Measurements from ENCODE around the gene ZNF37A.
A peak's percentile ranks its signal among the peaks of the same experiment; 100 is the strongest.
"Not testable (repeated sequence)": the region's sequence is repeated elsewhere in the genome, so short reads cannot be mapped to it uniquely, and the experiment has no call there.

Gene ZNF37A

DNA sequence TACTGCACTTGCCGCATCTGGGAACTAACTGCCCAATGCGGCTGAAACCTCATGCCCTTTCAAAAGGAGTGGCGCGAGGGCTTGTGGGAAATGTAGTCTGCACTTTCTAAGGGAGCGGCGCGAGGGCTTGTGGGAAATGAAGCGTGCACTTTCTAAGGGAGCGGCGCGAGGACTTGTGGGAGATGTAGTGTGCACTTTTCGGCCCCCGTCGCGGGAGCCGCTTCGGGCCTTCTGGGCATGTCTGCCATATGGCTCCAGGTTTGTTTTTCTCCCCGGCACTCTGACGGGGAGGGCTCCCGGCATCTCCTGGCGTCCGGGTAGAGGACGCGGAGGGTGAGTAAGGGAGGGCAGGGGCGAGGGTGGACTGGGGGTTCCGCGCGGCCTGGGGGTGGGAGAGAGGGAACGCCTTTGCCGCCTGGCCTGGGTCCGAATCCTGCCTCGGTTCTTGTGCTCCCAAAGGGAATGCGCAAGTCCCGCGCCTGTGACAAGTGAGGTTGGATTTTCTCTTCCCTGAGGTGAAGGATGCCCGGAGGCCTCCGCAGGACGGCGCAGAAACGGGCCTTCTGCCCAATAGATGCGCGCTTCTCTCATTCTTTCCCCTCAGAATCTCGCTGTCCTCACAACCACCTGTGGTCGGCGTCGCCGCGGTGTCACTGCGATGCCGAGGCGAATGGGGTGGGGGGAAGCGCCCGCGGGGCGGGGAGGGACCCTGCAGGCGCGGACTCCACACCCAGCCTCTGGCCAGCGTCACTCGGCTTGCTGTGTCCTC is at the start of gene ZNF37A:
TSS of gene ZNF37A (plus strand) at position 180 of the 769 bp plus-strand sequence. CDS start 2,281 bp downstream, outside the sequence.
- peak; percentile 94 for DNase-seq

DNA sequence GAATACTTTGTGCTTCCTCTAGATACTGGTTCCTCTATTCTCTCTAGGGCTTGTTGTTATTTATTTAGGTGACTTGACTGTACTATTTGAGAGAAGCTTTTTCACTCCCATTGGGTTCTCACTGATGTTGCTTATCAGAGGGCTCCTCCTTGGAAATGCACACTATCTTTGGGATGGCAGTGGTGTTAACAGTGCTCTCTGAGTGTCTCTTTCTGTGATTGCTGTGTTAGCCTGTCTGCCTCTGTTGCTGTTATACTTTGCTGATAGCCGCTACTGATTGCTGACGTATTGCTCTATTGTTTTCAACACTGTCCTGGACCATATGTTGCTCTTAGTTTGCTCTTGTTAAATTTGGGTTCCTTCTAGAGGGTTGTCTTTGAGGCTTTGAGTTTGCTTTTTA is 49.0 kb upstream of the ZNF37A start:
- no peak for DNase-seq

DNA sequence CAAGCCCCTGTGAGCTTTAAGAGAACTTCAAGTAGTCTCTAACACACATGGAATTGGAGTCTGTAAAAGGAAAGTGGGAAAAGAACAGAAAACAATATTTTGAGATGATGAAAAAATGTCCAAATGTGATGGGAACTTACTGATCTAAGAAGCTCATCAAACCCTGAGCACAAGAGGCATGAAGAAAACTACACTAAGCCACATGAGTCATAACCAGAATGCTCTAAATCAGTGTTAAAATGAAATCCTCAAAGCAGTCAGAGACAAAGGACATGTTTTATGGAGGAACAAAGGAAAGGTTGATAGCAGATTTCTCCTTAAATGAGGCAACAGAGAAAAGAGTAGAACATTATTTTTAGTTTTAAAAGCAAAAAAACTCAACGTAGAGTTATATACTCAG is 46.5 kb upstream of the ZNF37A start:
- no peak for DNase-seq

DNA sequence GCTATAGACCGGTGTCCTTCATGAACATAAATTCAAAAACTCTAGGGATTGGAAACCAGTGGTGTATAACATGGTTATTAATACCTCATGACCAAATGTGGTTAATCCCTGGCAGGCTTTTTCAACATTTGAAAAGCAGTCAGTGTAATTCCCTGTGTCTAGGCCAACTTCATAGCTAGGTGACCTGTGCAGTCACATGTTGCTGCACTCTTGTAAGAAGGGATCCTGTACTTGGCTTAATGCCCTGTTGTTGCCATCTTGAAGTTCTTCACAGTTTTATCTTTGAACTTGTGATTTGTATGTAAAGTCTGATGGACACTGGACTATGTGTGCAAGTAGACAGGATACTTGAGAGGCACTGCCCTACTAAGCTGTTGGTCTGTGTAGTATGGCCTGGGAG is 43.9 kb upstream of the ZNF37A start:
- no peak for DNase-seq

DNA sequence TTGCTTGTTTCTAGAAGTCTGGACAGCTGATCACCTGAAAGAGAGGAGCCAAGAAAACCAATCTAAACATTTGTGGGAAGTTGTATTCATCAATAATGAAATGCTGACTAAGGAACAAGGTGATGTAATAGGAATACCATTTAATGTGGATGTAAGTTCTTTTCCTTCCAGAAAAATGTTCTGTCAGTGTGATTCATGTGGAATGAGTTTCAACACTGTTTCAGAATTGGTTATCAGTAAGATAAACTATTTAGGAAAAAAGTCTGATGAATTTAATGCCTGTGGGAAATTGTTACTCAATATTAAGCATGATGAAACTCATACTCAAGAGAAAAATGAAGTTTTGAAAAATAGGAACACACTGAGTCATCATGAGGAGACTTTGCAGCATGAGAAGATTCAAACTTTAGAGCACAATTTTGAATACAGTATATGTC is 39.8 kb upstream of the ZNF37A start:
- DNase-seq, result no peak

DNA sequence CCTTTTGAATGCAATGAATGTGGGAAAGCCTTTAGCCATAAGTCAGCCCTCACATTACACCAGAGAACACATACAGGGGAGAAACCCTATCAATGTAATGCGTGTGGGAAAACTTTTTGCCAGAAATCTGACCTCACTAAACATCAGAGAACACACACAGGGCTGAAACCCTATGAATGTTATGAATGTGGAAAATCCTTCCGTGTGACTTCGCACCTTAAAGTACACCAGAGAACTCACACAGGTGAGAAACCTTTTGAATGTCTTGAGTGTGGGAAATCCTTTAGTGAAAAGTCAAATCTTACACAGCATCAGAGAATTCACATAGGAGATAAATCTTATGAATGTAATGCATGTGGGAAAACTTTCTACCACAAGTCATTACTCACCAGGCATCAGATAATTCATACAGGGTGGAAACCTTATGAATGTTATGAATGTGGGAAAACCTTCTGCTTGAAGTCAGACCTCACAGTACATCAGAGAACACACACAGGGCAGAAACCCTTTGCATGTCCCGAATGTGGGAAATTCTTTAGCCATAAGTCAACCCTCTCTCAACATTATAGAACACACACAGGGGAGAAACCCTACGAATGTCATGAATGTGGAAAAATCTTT is 38.8 kb upstream of the ZNF37A start:
- not testable (repeated sequence) for DNase-seq

DNA sequence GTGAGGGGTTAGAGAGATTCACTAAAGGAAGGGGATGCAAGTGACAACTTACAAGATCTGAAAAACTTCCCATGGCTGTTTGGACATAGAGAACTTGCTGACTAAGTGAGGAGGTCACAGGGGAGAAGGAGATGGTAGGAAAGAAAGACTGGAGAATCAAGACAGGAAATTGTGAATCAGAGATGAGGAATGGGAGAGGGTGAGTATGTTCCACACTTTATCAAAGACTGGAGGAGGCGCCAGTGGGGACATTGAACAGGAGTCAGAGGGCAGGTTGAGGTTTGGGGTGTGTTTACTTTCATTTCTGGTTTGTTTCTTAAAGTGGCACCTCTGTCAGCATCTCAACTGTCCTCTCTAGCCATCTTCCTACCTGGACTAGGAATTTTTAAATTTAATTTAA is 24.5 kb upstream of the ZNF37A start:
- not testable (repeated sequence) for DNase-seq

DNA sequence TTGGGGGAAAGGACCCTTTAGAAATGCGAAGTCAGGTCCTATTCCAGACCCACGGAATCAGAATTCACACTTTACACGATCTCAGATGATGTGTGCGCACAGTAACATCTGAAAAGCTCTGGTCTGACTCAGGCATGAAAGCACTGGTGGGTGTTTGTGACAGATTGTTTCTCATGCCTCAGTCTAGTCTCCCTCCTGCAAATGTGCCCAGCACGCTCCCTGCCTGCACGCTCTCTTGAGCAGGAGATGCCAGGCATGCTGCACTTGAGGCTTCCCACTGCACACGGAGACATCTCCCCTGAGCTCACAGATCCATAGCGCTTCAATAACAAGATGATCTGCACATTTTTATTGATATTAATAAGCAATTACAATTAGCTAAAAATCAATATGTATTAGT is 23.6 kb upstream of the ZNF37A start:
- DNase-seq, result no peak

DNA sequence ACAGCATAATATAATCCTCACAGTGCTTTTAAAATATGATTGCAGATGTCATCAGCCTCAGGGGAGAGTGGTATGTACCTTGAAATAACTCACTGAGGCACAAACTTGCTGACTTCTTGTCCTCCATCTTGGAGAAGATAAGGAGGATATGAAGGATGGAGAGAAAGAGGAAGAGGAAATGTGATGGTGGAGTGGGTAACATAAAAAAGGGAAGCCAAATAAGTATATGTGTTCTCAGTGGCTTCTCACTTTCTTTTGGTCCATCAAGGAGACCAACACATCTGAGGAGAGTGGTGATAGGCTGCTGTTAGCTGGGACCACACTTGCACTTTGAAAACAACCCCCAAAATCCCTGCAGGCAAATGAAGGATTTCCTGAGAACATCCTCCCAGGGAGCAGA is 21.6 kb upstream of the ZNF37A start:
- no peak for DNase-seq

DNA sequence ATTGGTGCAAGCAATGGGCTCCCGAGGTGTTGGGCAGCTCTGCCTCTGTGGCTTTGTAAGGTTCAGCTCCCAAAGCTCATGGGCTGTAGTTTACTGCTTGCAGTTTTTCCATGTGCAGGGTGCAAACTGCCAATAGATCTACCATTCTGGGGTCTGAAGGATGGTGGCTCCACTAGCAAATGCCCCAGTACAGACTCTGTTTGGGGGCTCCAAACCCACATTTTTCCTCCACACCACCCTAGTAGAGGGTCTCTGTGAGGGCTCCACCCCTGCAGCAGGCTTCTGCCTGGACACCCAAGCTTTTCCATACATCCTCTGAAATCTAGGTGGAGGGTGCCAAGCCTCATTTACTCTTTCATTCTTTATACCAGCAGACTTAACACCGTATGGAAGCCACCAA is 17.4 kb upstream of the ZNF37A start:
- DNase-seq, result no peak

DNA sequence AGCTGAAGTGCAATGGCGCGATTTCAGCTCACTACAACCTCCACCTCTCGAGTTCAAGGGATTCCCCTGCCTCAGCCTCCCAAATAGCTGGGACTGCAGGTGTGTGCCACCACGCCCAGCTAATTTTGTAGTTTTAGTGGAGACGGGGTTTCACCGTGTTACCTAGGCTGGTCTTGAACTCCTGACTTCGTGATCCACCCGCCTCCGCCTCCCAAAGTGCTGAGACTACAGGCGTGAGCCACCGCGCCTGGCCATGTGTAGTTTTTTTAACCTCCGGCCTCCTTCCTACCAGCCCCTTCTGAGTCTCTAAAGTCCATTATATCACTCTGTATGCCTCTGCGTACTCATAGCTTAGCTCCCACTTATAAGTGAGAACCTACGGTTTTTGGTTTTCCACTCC is 819 bp upstream of the ZNF37A start:
- DNase-seq, result not testable (repeated sequence)

DNA sequence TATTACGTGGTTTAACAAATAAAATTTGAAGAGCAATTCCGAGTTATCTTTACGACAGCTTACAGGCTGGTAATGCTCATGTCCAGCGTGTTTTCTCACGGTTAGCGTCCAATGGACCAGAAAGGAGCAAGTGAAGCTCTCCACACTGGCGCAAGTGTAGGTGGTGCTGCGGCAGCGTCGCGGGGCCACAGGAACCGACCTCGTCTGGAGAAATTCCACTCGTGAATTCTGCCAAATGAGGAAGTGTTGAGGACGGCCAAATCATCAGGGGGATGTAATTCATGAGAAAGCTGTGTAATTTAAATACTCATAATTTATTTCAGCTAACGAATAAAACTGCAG is 350 bp upstream of the ZNF37A start:
- no peak for DNase-seq

DNA sequence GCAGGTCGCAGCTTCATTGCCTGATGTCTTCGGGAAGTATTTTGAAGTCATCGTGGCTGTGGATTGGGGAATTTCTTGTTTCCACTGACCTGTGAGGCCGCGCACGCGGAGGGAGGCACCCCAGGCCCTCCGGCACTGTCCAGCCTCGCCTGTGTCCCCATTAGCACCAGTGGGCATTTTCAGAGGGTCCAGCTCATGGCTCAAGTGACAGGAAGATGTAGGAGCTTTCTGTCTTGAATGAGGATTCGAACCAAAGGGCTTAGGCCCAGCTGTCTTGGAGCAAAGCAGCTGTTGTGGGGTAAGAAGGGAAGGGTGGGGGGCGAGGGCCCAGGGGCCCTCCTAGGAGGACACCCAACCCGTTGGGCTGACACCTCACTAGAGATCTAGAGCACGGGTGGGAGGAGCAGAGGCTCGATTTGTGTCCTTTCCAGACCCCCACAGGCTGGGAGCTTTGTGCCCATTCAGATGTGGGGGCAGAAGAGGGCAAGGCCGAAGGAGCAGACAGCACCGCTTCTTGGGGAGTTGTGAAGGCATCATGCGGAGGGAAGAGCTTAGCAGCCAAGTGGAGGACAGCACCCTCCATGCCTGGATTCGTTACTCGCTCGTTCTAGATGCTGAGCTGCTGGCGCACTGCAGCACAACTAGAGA is 914 bp downstream of the ZNF37A start:
- no peak for DNase-seq

DNA sequence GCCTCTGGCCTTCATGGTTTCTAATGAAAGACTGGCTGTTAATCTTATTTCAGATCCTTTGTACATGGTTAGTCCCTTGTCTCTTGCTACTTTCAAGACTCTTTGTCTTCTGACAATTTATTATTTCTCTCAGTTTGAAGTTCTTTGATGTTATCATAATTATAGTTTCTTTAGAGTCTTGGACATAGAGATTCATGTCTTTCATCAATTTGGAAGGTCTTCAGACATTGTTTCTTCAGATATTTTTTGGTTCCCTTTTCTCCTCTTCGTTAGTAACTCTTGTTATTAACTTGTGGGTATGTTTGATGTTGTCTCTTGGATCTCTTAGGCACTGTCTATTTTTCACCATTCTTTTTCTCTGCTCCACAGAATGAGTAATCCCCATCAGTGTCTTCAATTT is 8.7 kb downstream of the ZNF37A start:
- DNase-seq, result no peak

DNA sequence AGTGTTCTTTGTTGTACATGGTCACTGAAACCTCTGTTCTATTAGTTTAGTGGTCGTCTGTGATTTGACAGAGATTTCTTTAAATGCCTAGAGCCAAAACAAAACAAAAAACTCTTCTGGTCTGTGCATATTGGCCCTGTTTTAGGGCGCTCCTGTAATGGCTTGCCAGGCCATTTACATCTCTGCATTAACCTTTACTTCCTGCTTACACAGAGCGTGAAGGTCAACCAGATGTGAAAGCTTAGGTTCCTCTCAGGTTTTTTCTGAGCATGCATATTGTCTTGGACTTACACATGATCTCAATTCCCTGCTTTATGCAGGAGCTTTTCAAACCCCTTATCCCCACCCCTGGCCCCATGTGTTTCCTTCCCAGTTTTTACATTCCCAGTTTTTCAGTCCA is 9.6 kb downstream of the ZNF37A start:
- DNase-seq, result no peak

DNA sequence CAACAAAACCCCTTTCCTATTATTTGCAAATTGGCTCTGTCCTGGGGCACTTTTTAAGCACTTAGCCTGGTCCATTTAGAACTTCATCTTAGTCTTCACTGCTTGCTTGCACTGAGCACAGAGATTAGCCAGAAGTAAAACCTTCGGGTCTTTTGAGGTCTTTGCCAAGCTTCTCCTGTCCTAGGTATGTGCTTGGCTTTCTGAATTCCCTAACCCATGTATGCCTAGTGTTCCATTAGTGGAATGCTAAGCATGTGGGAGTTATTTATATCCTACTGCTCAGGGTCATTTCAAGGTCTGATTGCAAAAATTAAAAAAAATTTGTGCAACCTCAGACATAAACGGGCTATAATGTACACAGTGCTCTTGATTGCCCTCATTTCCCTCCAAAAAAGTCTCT is 18.0 kb downstream of the ZNF37A start:
- DNase-seq, result no peak

DNA sequence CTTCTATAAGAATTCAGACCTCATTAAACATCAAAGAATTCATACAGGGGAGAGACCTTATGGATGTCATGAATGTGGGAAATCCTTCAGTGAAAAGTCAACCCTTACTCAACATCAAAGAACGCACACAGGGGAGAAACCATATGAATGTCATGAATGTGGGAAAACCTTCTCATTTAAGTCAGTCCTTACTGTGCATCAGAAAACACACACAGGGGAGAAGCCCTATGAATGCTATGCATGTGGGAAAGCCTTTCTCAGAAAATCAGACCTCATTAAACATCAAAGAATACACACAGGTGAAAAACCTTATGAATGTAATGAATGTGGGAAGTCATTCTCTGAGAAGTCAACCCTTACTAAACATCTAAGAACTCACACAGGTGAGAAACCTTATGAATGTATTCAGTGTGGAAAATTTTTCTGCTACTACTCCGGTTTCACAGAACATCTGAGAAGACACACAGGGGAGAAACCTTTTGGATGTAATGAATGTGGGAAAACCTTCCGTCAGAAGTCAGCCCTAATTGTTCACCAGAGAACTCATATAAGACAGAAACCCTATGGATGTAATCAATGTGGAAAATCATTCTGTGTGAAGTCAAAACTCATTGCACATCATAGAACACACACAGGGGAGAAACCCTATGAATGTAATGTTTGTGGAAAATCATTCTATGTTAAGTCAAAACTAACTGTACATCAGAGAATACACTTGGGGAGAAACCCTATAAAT is 24.1 kb downstream of the ZNF37A start:
- DNase-seq, result no peak

DNA sequence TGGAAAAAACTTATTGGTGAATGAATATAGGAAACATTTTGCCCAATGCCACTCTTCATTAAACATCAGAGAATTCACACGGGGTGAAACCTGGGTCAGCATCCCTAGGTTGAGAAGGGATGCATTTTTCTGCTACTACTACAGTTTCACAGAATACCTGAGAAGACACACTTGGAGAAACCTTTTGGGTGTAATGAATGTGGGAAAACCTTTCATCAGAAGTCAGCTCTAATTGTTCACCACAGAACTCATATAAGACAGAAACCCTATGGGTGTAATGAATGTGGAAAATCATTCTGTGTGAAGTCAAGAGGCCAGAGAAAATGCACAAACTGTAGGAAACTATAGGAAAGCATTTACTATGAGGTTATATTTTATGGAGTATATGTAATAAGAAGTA is 24.9 kb downstream of the ZNF37A start:
- no peak for DNase-seq

DNA sequence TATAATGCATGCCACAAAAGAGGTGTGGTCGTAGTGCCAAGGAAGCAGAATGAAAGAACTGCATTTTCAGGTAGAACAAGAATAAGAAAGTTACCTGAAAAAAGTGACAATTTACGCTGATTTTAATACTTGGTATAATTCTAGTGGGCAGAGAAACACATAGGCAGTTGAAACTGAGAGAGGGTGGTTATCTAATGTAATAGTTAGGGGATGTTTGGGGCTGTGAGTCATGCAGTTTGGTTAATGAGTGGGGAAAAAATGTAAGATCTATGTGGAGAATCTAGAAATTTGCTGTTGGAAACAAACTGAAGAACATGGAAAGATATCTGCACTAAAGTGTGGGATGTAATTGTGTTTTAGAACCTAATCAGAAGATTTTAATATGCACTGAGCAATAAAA is 33.7 kb downstream of the ZNF37A start:
- DNase-seq, result no peak

DNA sequence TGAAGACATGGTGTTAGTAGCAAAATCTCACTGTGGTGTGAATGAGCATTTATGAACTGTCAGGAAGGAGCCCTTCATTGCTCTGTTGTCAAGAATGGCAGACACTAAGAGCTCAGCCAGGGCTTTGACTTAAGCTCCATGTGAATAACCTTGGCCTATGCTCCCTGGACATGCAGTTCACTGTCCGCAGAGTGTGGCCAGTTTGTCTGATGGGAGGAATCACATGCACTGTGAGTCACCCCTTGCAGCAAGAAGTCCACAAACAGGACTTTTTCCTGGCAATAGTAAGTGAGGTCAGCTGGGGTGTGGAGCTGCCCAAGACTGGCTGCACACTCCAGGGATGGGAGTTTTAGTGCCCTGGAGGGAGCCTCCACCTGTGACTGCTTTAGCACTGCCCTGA is 49.5 kb downstream of the ZNF37A start:
- no peak for DNase-seq

DNA sequence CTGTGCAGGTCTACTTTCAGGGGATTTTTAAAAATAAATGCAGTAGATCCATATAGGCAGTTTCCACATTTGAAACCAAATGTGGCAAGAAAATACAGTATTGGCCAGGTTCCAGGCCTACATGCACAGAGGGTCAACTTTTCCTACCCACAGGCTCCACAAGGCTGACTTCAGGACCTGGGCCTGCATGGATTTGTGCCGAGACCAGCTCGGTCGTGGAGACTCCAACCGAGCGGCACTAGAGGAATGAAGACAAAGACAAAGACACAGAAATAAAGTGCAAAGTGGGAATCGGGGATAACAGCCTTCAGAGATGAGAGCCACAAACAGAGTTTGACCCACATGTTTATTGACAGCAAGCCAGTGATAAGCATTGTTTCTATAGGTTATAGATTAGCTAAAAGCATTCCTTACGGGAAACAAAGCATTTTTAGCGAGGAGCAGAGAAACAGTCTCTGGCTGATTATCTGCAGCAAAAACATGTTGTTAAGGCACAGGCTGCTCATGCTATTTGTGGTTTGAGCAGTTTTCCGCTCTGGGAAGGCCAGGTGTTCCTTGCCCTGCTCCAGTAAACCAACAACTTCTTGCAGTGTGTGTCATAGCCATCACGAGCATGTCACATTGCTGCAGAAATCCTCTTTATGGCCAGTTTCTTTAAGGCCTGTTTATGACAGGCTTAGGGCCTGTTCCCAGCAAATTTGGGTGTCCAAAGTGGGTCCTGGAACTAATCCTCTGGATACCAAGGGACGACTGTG is 52.6 kb downstream of the ZNF37A start:
- no peak for DNase-seq

DNA sequence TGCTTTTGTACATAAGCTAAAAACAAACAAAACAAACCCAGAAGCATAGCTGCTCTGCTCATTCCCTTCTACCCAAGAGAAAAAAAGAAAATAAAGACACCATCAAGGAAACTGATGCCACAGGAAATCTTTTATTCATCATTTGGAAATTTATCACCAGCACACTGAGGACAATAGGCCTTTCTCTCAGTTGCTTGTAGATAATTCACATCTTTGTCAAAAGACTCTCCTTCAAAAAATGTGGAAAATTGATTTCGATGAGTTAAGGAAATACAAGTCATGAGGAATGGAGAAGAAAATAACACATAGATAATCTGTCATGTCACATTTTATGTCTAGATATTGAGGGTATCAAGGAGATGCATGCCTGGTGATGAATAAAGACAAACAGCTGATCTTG is 53.5 kb downstream of the ZNF37A start:
- no peak for DNase-seq

DNA sequence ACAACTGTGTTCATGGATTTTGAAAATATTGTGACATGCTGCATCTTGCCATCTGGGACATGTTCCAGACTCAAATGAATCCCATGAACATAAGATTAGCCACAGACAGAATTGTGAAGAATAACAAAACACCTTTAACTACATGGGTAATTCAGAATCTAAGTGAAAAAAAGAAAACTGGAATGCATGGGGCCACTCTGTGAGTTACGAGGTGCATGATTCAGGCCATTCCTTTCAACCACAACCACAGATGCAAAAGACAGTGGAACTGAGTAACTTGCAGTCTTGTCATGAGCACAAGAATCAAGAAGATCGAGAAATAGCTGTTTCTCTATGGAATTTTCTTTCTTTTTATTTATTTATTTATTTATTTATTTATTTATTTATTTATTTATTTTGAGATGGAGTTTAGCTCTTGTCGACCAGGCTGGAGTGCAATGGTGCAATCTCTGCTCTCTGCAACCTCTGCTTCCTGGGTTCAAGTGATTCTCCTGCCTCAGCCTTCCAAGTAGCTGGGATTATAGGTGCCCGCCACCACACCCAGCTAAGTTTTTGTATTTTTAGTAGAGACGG is 56.8 kb downstream of the ZNF37A start:
- not testable (repeated sequence) for DNase-seq

All from KG1 (cell line).